ENCODE data around the gene ST8SIA6. TPM values are rescaled to one million over a fixed set of nuclear protein-coding genes. Genes with fewer than 3 reads are reported as not detected.
A peak's percentile ranks its signal among the peaks of the same experiment; 100 is the strongest.

Gene ST8SIA6
- total and polyA plus RNA-seq, 10 of the 15 experiments (the other 5 are each of a cell fraction or from before 2014, with no cell fraction given): 0.22 TPM; not detected in 9

DNA sequence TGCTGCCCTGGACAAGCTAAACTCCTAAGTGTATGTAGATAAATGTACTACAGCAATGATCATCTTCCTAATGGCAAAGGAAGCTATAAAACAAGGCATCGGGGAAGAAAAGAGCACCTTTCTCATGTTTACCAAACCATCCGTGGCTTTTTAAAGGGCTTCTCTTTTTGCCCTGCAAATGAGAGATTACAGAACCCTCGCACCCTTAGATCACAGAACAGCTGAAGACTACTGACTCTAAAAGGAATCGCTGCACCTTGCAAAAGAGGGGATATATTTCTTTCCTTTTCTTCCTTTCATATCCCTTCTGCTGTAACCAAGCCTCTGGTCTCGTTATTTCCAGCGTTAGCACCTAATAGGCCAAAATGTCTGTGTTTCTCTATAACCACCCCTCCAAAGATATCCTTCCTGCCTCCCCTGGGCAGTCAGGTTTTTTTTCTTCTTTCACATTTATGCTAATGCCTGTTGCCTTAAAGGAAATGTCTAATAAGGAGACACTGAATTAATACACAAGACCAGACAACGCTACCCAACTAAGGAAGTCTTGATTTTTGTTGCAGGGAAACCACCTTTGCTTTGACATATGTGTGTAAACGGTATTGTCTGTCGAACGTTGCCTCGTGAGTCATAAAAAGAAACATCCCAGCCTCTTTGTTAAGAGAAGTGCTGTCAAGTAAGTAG, 10.5 kb downstream of the ST8SIA6 start (continued):
- TF ChIP-seq, protein P1, sequence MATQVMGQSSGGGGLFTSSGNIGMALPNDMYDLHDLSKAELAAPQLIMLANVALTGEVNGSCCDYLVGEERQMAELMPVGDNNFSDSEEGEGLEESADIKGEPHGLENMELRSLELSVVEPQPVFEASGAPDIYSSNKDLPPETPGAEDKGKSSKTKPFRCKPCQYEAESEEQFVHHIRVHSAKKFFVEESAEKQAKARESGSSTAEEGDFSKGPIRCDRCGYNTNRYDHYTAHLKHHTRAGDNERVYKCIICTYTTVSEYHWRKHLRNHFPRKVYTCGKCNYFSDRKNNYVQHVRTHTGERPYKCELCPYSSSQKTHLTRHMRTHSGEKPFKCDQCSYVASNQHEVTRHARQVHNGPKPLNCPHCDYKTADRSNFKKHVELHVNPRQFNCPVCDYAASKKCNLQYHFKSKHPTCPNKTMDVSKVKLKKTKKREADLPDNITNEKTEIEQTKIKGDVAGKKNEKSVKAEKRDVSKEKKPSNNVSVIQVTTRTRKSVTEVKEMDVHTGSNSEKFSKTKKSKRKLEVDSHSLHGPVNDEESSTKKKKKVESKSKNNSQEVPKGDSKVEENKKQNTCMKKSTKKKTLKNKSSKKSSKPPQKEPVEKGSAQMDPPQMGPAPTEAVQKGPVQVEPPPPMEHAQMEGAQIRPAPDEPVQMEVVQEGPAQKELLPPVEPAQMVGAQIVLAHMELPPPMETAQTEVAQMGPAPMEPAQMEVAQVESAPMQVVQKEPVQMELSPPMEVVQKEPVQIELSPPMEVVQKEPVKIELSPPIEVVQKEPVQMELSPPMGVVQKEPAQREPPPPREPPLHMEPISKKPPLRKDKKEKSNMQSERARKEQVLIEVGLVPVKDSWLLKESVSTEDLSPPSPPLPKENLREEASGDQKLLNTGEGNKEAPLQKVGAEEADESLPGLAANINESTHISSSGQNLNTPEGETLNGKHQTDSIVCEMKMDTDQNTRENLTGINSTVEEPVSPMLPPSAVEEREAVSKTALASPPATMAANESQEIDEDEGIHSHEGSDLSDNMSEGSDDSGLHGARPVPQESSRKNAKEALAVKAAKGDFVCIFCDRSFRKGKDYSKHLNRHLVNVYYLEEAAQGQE (IDR thresholded peaks at IDR 0.05; ENCODE audit: low read depth, low read length): no peak
- TF ChIP-seq ZNF622 (IDR thresholded peaks at IDR 0.05) (no peak), MYC (IDR thresholded peaks at IDR 0.05; ENCODE audit: insufficient read depth, insufficient read length, insufficient replicate concordance, low read length, severe bottlenecking) (no peak), RAD51 (IDR thresholded peaks at IDR 0.05) (no peak), TCF7 (IDR thresholded peaks at IDR 0.05; ENCODE audit: borderline replicate concordance) (no peak), RB1 (IDR thresholded peaks at IDR 0.05; ENCODE audit: borderline replicate concordance) (no peak), NR2F1 (conservative IDR thresholded peaks at IDR 0.05) (no peak), TAF1 (IDR thresholded peaks at IDR 0.05; ENCODE audit: borderline replicate concordance, low read depth, low read length) (no peak), SP1 (IDR thresholded peaks at IDR 0.05; ENCODE audit: low read depth, low read length) (no peak), BRCA1 (IDR thresholded peaks at IDR 0.05; ENCODE audit: low read depth, low read length) (no peak), RBBP5 (conservative IDR thresholded peaks at IDR 0.05) (no peak), IKZF2 (IDR thresholded peaks at IDR 0.05) (peak; percentile 48; a peak in 2 of 4 replicates), ZNF24 (IDR thresholded peaks at IDR 0.05) (0 out of 2 replicates have a peak, but pooled peaks have one; percentile 5)
- TF ChIP-seq, protein P2, sequence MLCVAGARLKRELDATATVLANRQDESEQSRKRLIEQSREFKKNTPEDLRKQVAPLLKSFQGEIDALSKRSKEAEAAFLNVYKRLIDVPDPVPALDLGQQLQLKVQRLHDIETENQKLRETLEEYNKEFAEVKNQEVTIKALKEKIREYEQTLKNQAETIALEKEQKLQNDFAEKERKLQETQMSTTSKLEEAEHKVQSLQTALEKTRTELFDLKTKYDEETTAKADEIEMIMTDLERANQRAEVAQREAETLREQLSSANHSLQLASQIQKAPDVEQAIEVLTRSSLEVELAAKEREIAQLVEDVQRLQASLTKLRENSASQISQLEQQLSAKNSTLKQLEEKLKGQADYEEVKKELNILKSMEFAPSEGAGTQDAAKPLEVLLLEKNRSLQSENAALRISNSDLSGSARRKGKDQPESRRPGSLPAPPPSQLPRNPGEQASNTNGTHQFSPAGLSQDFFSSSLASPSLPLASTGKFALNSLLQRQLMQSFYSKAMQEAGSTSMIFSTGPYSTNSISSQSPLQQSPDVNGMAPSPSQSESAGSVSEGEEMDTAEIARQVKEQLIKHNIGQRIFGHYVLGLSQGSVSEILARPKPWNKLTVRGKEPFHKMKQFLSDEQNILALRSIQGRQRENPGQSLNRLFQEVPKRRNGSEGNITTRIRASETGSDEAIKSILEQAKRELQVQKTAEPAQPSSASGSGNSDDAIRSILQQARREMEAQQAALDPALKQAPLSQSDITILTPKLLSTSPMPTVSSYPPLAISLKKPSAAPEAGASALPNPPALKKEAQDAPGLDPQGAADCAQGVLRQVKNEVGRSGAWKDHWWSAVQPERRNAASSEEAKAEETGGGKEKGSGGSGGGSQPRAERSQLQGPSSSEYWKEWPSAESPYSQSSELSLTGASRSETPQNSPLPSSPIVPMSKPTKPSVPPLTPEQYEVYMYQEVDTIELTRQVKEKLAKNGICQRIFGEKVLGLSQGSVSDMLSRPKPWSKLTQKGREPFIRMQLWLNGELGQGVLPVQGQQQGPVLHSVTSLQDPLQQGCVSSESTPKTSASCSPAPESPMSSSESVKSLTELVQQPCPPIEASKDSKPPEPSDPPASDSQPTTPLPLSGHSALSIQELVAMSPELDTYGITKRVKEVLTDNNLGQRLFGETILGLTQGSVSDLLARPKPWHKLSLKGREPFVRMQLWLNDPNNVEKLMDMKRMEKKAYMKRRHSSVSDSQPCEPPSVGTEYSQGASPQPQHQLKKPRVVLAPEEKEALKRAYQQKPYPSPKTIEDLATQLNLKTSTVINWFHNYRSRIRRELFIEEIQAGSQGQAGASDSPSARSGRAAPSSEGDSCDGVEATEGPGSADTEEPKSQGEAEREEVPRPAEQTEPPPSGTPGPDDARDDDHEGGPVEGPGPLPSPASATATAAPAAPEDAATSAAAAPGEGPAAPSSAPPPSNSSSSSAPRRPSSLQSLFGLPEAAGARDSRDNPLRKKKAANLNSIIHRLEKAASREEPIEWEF (IDR thresholded peaks at IDR 0.05; ENCODE audit: insufficient replicate concordance, low read depth, low read length): no peak
- TF ChIP-seq, protein P3, sequence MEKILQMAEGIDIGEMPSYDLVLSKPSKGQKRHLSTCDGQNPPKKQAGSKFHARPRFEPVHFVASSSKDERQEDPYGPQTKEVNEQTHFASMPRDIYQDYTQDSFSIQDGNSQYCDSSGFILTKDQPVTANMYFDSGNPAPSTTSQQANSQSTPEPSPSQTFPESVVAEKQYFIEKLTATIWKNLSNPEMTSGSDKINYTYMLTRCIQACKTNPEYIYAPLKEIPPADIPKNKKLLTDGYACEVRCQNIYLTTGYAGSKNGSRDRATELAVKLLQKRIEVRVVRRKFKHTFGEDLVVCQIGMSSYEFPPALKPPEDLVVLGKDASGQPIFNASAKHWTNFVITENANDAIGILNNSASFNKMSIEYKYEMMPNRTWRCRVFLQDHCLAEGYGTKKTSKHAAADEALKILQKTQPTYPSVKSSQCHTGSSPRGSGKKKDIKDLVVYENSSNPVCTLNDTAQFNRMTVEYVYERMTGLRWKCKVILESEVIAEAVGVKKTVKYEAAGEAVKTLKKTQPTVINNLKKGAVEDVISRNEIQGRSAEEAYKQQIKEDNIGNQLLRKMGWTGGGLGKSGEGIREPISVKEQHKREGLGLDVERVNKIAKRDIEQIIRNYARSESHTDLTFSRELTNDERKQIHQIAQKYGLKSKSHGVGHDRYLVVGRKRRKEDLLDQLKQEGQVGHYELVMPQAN (conservative IDR thresholded peaks at IDR 0.05): no peak
- TF ChIP-seq, protein P4, sequence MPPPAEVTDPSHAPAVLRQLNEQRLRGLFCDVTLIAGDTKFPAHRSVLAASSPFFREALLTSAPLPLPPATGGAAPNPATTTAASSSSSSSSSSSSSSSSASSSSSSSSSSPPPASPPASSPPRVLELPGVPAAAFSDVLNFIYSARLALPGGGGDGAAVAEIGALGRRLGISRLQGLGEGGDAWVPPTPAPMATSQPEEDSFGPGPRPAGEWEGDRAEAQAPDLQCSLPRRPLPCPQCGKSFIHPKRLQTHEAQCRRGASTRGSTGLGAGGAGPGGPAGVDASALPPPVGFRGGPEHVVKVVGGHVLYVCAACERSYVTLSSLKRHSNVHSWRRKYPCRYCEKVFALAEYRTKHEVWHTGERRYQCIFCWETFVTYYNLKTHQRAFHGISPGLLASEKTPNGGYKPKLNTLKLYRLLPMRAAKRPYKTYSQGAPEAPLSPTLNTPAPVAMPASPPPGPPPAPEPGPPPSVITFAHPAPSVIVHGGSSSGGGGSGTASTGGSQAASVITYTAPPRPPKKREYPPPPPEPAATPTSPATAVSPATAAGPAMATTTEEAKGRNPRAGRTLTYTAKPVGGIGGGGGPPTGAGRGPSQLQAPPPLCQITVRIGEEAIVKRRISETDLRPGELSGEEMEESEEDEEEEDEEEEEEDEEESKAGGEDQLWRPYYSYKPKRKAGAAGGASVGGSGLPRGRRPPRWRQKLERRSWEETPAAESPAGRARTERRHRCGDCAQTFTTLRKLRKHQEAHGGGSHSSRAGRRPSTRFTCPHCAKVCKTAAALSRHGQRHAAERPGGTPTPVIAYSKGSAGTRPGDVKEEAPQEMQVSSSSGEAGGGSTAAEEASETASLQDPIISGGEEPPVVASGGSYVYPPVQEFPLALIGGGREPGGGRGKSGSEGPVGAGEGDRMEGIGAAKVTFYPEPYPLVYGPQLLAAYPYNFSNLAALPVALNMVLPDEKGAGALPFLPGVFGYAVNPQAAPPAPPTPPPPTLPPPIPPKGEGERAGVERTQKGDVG (CRISPR knock-in tag; IDR thresholded peaks at IDR 0.05): no peak

Data from GM12878 (cell line).